Activated CD8-positive, alpha-beta T cell treated with anti-CD3 and anti-CD28 coated beads for 36 hours (primary cell): Measurements from ENCODE around the gene BBIP1. TPM values are rescaled to one million over a fixed set of nuclear protein-coding genes. Genes with fewer than 3 reads are reported as not detected.
A peak's percentile ranks its signal among the peaks of the same experiment; 100 is the strongest.

Source experiments
- ATAC-seq: fragments of 200-7000 bp; cut with Tn5 transposase; one replicate; pipeline ENCODE4 v1.10.0; 2021; ENCODE audit warnings: mild to moderate bottlenecking, moderate library complexity
- CTCF ChIA-PET: fragments of 350-600 bp; sonication (Branson Sonifier 250); formaldehyde crosslinking; loops from one replicate; lab custom pipeline; 2021; ENCODE audit warnings: antibody characterized with exemption; lab: Charles Lee
- POLR2A ChIA-PET: fragments of 350-600 bp; sonication (Branson Sonifier 250); formaldehyde crosslinking; loops from one replicate; lab custom pipeline; 2021; ENCODE audit warnings: antibody characterized with exemption; lab: Charles Lee
- DNase-seq: peaks from one replicate; pipeline ENCODE4 v3.0.0-alpha.2; 2020
- H3K27ac Mint-ChIP-seq: one replicate; pipeline ENCODE4 v1.8.0; 2021; ENCODE audit warnings: mild to moderate bottlenecking, mixed read lengths
- H3K27me3 Mint-ChIP-seq: one replicate; pipeline ENCODE4 v1.8.0; 2021; ENCODE audit warnings: mixed read lengths
- H3K36me3 Mint-ChIP-seq: one replicate; pipeline ENCODE4 v1.8.0; 2021; ENCODE audit warnings: low read depth, mixed read lengths
- H3K4me1 Mint-ChIP-seq: one replicate; pipeline ENCODE4 v1.8.0; 2021; ENCODE audit warnings: low read depth, mixed read lengths
- H3K4me3 Mint-ChIP-seq: one replicate; pipeline ENCODE4 v1.8.0; 2021; ENCODE audit warnings: mild to moderate bottlenecking, moderate library complexity, mixed read lengths
- H3K9me3 Mint-ChIP-seq: one replicate; pipeline ENCODE4 v1.8.0; 2021; ENCODE audit warnings: mixed read lengths
- CTCF ChIP-seq: fragments of 200-600 bp; IDR thresholded peaks from one replicate; pipeline ENCODE4 v1.8.0; 2022; ENCODE audit warnings: antibody characterized with exemption, mild to moderate bottlenecking
- intact Hi-C: fragments of 100-400 bp; cut with micrococcal nuclease; formaldehyde crosslinking; loops from one replicate; pipeline ENCODE4 v1.10.0; 2022
- total RNA-seq, 2 experiments: library from RNA; stranded (reverse); gene quantifications; one replicate each; pipeline ENCODE4 v1.2.3, GENCODE V29; 2021

BBIP1 gene
- total RNA-seq, 2 experiments from 2014 or later = 41.2 to 44.4 TPM

- Mint-ChIP-seq H3K9me3 (no peaks in the 10 kb centered on the region), H3K4me3 (peak overlapping the region; percentile 86), H3K27ac (peak overlapping the region; percentile 92), H3K36me3 (peaks cover 38% of the 10 kb centered on the region), H3K27me3 (no peaks in the 10 kb centered on the region), H3K4me1 (peaks cover 56% of the 10 kb centered on the region)
- CTCF ChIA-PET = no interaction called here
- intact Hi-C loops = loop anchor here (5.0 to 10.0 kb wide), 2 partner anchors 127 to 259 kb away; no protein-coding TSS in a partner anchor
- no peak for TF ChIP-seq CTCF
- DNase-seq (no peak), ATAC-seq (no peak)
- POLR2A ChIA-PET = interaction anchor here (0.7 to 2.3 kb wide), 6 partner anchors 12 to 125 kb away, joined by 3 to 15 read pairs (median 6); no protein-coding TSS in a partner anchor
Observed at GRCh38 chr10:110873951-110874350, 45.0 kb downstream of the BBIP1 start.

- H3K27me3 Mint-ChIP-seq = no peaks in the 10 kb centered on the region
- ChIA-PET POLR2A (interaction anchor here (0.7 to 2.3 kb wide), 11 partner anchors 9 to 127 kb away, joined by 3 to 15 read pairs (median 4); partner anchors contain the start of genes BBIP1 and SHOC2), CTCF (interaction anchor here (0.8 to 1.3 kb wide), 4 partner anchors 12 to 127 kb away, joined by 3 read pairs; no protein-coding TSS in a partner anchor)
- H3K36me3 Mint-ChIP-seq = peaks cover 32% of the 10 kb centered on the region
- peaks cover 56% of the 10 kb centered on the region for H3K4me1 Mint-ChIP-seq
- peak overlapping the region; percentile 86 for H3K4me3 Mint-ChIP-seq
- TF ChIP-seq CTCF = no peak
- no peaks in the 10 kb centered on the region for H3K9me3 Mint-ChIP-seq
- H3K27ac Mint-ChIP-seq = peak overlapping the region; percentile 95
- ATAC-seq (no peak), DNase-seq (no peak)
- intact Hi-C loops = loop anchor here (5.0 to 10.0 kb wide), 2 partner anchors 126 to 258 kb away; no protein-coding TSS in a partner anchor
Observed at GRCh38 chr10:110872984-110873923, 45.7 kb downstream of the BBIP1 start.

- peak; percentile 72 for ATAC-seq
- H3K36me3 Mint-ChIP-seq = peaks cover 24% of the 10 kb centered on the region
- peak overlapping the region; percentile 95 for H3K27ac Mint-ChIP-seq
- intact Hi-C loops = loop anchor here (5.0 to 10.0 kb wide), 2 partner anchors 125 to 258 kb away; no protein-coding TSS in a partner anchor
- peak; percentile 94 for DNase-seq
- H3K4me1 Mint-ChIP-seq = peaks cover 56% of the 10 kb centered on the region
- peak; percentile 15 for TF ChIP-seq CTCF
- no peaks in the 10 kb centered on the region for H3K27me3 Mint-ChIP-seq
- H3K9me3 Mint-ChIP-seq = no peaks in the 10 kb centered on the region
- POLR2A ChIA-PET = interaction anchor here (0.8 to 2.3 kb wide), 11 partner anchors 10 to 126 kb away, joined by 3 to 15 read pairs (median 5); partner anchors contain the start of genes BBIP1 and SHOC2
- CTCF ChIA-PET = interaction anchor here (0.7 to 1.3 kb wide), 7 partner anchors 10 to 126 kb away, joined by 3 to 8 read pairs (median 3); no protein-coding TSS in a partner anchor
- H3K4me3 Mint-ChIP-seq = peak overlapping the region; percentile 86
Observed at GRCh38 chr10:110872145-110872983, 46.6 kb downstream of the BBIP1 start.

GRCh38 chr10:110871298-110872084 is 47.5 kb downstream of the BBIP1 start, which contains the start of gene PDCD4:
TSS of gene PDCD4 (plus strand) at chr10:110871928. CDS start at chr10:110876028, 4,100 bp downstream.
- peak; percentile 75 for ATAC-seq
- H3K27me3 Mint-ChIP-seq = no peaks in the 10 kb centered on the region
- peaks cover 59% of the 10 kb centered on the region for H3K4me1 Mint-ChIP-seq
- H3K36me3 Mint-ChIP-seq = peaks cover 20% of the 10 kb centered on the region
- DNase-seq = peak; percentile 97
- intact Hi-C loops = loop anchor here (5.0 to 10.0 kb wide), 2 partner anchors 124 to 257 kb away; no protein-coding TSS in a partner anchor
- CTCF ChIA-PET = interaction anchor here (0.7 to 1.3 kb wide), 8 partner anchors 9 to 68 kb away, joined by 3 to 8 read pairs (median 4); no protein-coding TSS in a partner anchor
- POLR2A ChIA-PET = interaction anchor here (0.7 to 1.2 kb wide), 8 partner anchors 9 to 122 kb away, joined by 3 to 8 read pairs (median 3); no protein-coding TSS in a partner anchor
- peak within 1 kb of the TSS; percentile 95 for H3K27ac Mint-ChIP-seq
- peak within 1 kb of the TSS; percentile 86 for H3K4me3 Mint-ChIP-seq
- no peaks in the 10 kb centered on the region for H3K9me3 Mint-ChIP-seq
- no peak for TF ChIP-seq CTCF
